Measurements from ENCODE around the gene TPGS2.

DNA sequence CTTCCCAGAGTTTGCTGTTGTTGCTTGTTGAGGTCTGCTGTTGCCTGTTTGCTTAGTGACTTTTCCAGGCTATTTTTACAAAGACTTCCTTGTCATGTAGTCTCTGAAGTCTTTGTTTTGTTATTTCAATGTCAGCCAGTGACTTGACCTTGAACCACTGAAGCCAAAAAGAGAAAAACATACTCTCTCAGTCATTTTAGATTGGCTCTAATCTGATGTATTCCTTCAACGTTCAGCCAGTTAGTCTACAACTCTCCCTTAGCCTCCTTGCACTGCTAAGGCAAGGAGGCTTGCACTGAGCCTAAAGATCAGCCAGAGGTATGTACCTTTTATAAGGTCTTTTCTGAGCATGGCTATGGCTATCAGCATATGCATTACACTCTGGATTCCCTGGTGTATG, 28.0 kb upstream of the TPGS2 start:
- no peak for TF ChIP-seq CTCF (IDR thresholded peaks at IDR 0.05)
- TF ChIP-seq EP300 (IDR thresholded peaks at IDR 0.05) = no peak

All from stomach (tissue), 4 donors.